SK-N-SH (cell line): ENCODE data around the gene FAM53A. TPM values are rescaled to one million over a fixed set of nuclear protein-coding genes. Genes with fewer than 3 reads are reported as not detected.

Experiments used
- CTCF ChIA-PET: fragments of 300-600, 350-600 bp; formaldehyde crosslinking; extraction: SDS; loops from one replicate; lab custom pipeline; 2021; lab: Yijun Ruan, JAX
- POLR2A ChIA-PET: fragments of 350-600 bp; sonication (Branson Sonifier 250); formaldehyde crosslinking; extraction: SDS; loops from one replicate; lab custom pipeline; 2020; ENCODE audit warnings: antibody characterized with exemption, inconsistent platforms; lab: Yijun Ruan, JAX
- DNase-seq: peaks from one replicate; pipeline ENCODE4 v3.0.0; 2012
- H2AFZ ChIP-seq: fragments of 200-600 bp; sonication (generic); 2 replicates; pipeline ENCODE4 v1.8.1; 2016; ENCODE audit warnings: antibody characterized with exemption, mild to moderate bottlenecking, low read depth
- H3F3A ChIP-seq: fragments of 200-600 bp; sonication (generic); replicated peaks from 2 replicates; pipeline ENCODE3; 2016; ENCODE audit warnings: antibody characterized with exemption, mild to moderate bottlenecking; ENCODE audit not compliant: insufficient read depth
- H3K27ac ChIP-seq, 2 experiments: fragments of 200-500 bp in 1 of 2; fragments of 200-600 bp in 1 of 2; sonication (Bioruptor generic) in 1 of 2; sonication (generic), shearing (Covaris generic) in 1 of 2; 2 replicates each; pipeline versions ENCODE4 v1.5.1 to v1.6.1; 2014 to 2016; ENCODE audit warnings: low read depth in 2 of 2, inconsistent platforms in 1 of 2, low read length in 1 of 2, mild to moderate bottlenecking in 1 of 2, mixed read lengths in 1 of 2
- H3K27me3 ChIP-seq: fragments of 200-600 bp; sonication (generic), shearing (Covaris generic); 2 replicates; pipeline ENCODE4 v1.6.1; 2016; ENCODE audit warnings: mixed run types; ENCODE audit not compliant: insufficient read depth
- H3K36me3 ChIP-seq, 2 experiments: fragments of 200-500 bp in 1 of 2; fragments of 200-600 bp in 1 of 2; sonication (Bioruptor generic) in 1 of 2; sonication (generic) in 1 of 2; replicated peaks in 1 of 2; 2 replicates each; pipeline versions ENCODE3 to v1.5.1; 2014 to 2016; ENCODE audit warnings: low read length in 1 of 2, mild to moderate bottlenecking in 1 of 2; ENCODE audit not compliant: insufficient read depth in 2 of 2, control insufficient read depth in 1 of 2
- H3K4me1 ChIP-seq, 2 experiments: fragments of 200-500 bp in 1 of 2; fragments of 200-600 bp in 1 of 2; sonication (Bioruptor generic) in 1 of 2; sonication (generic), shearing (Covaris generic) in 1 of 2; 2 replicates each; pipeline versions ENCODE4 v1.5.1 to v1.6.1; 2014 to 2016; ENCODE audit warnings: low read depth in 1 of 2, low read length in 1 of 2, mixed run types in 1 of 2; ENCODE audit not compliant: insufficient read depth in 2 of 2, control insufficient read depth in 1 of 2
- H3K4me2 ChIP-seq: fragments of 200-600 bp; sonication (generic), shearing (Covaris generic); 2 replicates; pipeline ENCODE4 v1.6.1; 2017; ENCODE audit warnings: mixed run types
- H3K4me3 ChIP-seq, 2 experiments: fragments of 200-500 bp in 1 of 2; fragments of 200-600 bp in 1 of 2; sonication (Bioruptor generic) in 1 of 2; sonication (generic), shearing (Covaris generic) in 1 of 2; 2 replicates each; pipeline versions ENCODE4 v1.5.1 to v1.8.1; 2014 to 2016; ENCODE audit warnings: low read depth in 2 of 2, inconsistent platforms in 1 of 2, low read length in 1 of 2, mild to moderate bottlenecking in 1 of 2, mixed read lengths in 1 of 2, moderate library complexity in 1 of 2
- H3K79me2 ChIP-seq: fragments of 200-600 bp; sonication (generic); 2 replicates; pipeline ENCODE4 v1.8.1; 2017; ENCODE audit warnings: mild to moderate bottlenecking; ENCODE audit not compliant: insufficient read depth
- H3K9ac ChIP-seq: fragments of 200-600 bp; sonication (generic); 2 replicates; pipeline ENCODE4 v1.6.1; 2017; ENCODE audit warnings: mixed run types
- H3K9me2 ChIP-seq: fragments of 200-600 bp; sonication (generic); 2 replicates; pipeline ENCODE4 v1.6.1; 2017; ENCODE audit warnings: mixed run types
- H3K9me3 ChIP-seq: fragments of 200-600 bp; sonication (generic); 2 replicates; pipeline ENCODE4 v1.6.1; 2017; ENCODE audit warnings: mixed run types, mild to moderate bottlenecking, moderate library complexity
- H4K20me1 ChIP-seq: fragments of 200-600 bp; sonication (generic); 2 replicates; pipeline ENCODE4 v1.6.1; 2017; ENCODE audit warnings: mild to moderate bottlenecking, mixed run types; ENCODE audit not compliant: insufficient read depth
- CHD2 ChIP-seq: fragments of 150-350 bp; IDR thresholded peaks from 2 replicates; pipeline ENCODE4 v1.6.1; 2018; ENCODE audit warnings: low read length; ENCODE audit not compliant: partially characterized antibody
- ELF1 ChIP-seq: IDR thresholded peaks from 2 replicates; pipeline ENCODE4 v1.4.0; 2012
- EP300 ChIP-seq, 2 experiments: IDR thresholded peaks; 2 replicates each; pipeline versions ENCODE4 v1.4.0 to v1.6.1; 2012; ENCODE audit warnings: borderline replicate concordance in 1 of 2, low read depth in 1 of 2, low read length in 1 of 2
- FOSL2 ChIP-seq: IDR thresholded peaks from 2 replicates; pipeline ENCODE4 v1.4.0; 2012; ENCODE audit warnings: low read depth, mild to moderate bottlenecking, moderate library complexity, borderline replicate concordance
- FOXJ3 ChIP-seq: sonication (generic); formaldehyde crosslinking; IDR thresholded peaks from 2 replicates; pipeline ENCODE4 v1.5.1; 2020; ENCODE audit warnings: mild to moderate bottlenecking, missing genetic modification reagents
- FOXM1 ChIP-seq: IDR thresholded peaks from 2 replicates; pipeline ENCODE4 v1.4.0; 2012; ENCODE audit warnings: low read depth, mild to moderate bottlenecking
- GABPA ChIP-seq: IDR thresholded peaks from 2 replicates; pipeline ENCODE4 v1.4.0; 2012; ENCODE audit warnings: low read depth, mild to moderate bottlenecking
- POLR2AphosphoS5 ChIP-seq: IDR thresholded peaks from 2 replicates; pipeline ENCODE4 v1.6.1; 2012; ENCODE audit warnings: low read depth, low read length
- RAD21 ChIP-seq: IDR thresholded peaks from 2 replicates; pipeline ENCODE4 v1.6.1; 2012; ENCODE audit warnings: mild to moderate bottlenecking, low read length
- RCOR1 ChIP-seq: fragments of 150-350 bp; IDR thresholded peaks from 2 replicates; pipeline ENCODE4 v1.6.1; 2017; ENCODE audit warnings: antibody characterized with exemption, low read length
- RXRA ChIP-seq: IDR thresholded peaks from 2 replicates; pipeline ENCODE4 v1.4.0; 2012; ENCODE audit warnings: low read depth, mild to moderate bottlenecking, borderline replicate concordance
- SMC3 ChIP-seq: IDR thresholded peaks from 2 replicates; pipeline ENCODE4 v1.6.1; 2012; ENCODE audit warnings: low read depth, low read length, improper control_type of control experiment
- WGBS: methylation state at CpG from one replicate; pipeline ENCODE4 v1.1.6; 2017; ENCODE audit warnings: low lambda C conversion rate; 5-methylcytosine and 5-hydroxymethylcytosine counted together
- polyA plus RNA-seq, 3 experiments: library from polyadenylated mRNA; depleted of rRNA; stranded (reverse); fragments of >200 nt; gene quantifications; 2 replicates each; pipeline ENCODE4 v1.2.3, GENCODE V29; 2012
- TF ChIP-seq, protein P1 (sequence below): fragments of 200-600 bp; sonication (generic); IDR thresholded peaks from 2 replicates; pipeline ENCODE4 v1.6.1; 2017; ENCODE audit warnings: antibody characterized with exemption, mild to moderate bottlenecking, moderate library complexity
- TF ChIP-seq, protein P2 (sequence below): IDR thresholded peaks from 2 replicates; pipeline ENCODE4 v1.4.0; 2012; ENCODE audit warnings: low read depth, borderline replicate concordance
- TF ChIP-seq, protein P3 (sequence below): fragments of 150-350 bp; IDR thresholded peaks from 2 replicates; pipeline ENCODE4 v1.6.1; 2017; ENCODE audit warnings: antibody characterized with exemption, low read length, low read depth, borderline replicate concordance

FAM53A gene
- polyA plus RNA-seq, 1 of the 3 experiments (the other 2 are of a cell fraction): 7.6 TPM

DNA sequence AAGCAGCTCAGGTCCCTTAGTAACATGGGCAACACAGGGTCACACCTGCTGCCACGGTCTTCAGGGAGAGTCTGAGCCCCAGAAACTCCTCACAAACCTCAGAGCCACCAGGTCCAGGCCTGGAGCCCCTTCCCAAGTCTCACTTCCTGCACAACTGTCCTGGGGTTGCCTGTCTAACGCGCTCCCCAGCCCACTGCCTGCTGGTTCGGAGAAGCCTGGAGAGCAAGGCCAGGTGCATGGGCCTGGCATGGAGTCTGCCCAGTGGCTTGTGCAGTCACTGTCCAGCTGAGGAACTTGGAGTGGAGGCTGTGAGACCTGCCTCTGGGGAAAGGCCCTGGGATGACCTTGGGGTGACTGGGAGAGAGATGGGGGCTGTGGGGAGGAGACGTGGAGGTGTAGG is 28.0 kb downstream of the FAM53A start:
- DNase-seq: no peak
- Histone ChIP-seq H3K9me2 (no peaks in the 10 kb centered on the region), H3F3A (no peaks in the 10 kb centered on the region), H3K4me1 (no peaks in the 10 kb centered on the region; a peak in 1 of 4 replicates), H4K20me1 (no peaks in the 10 kb centered on the region), H2AFZ (no peak overlapping the region), H3K79me2 (no peaks in the 10 kb centered on the region), H3K27ac (no peak overlapping the region), H3K36me3 (no peaks in the 10 kb centered on the region), H3K9me3 (no peaks in the 10 kb centered on the region), H3K27me3 (no peaks in the 10 kb centered on the region), H3K4me3 (no peak overlapping the region), H3K4me2 (no peak overlapping the region), H3K9ac (no peak overlapping the region)
- ChIA-PET POLR2A (no interaction called here), CTCF (no interaction called here)
- WGBS: 96% methylated on average over 4 of the region's 5 CpGs
- TF ChIP-seq, protein P1, sequence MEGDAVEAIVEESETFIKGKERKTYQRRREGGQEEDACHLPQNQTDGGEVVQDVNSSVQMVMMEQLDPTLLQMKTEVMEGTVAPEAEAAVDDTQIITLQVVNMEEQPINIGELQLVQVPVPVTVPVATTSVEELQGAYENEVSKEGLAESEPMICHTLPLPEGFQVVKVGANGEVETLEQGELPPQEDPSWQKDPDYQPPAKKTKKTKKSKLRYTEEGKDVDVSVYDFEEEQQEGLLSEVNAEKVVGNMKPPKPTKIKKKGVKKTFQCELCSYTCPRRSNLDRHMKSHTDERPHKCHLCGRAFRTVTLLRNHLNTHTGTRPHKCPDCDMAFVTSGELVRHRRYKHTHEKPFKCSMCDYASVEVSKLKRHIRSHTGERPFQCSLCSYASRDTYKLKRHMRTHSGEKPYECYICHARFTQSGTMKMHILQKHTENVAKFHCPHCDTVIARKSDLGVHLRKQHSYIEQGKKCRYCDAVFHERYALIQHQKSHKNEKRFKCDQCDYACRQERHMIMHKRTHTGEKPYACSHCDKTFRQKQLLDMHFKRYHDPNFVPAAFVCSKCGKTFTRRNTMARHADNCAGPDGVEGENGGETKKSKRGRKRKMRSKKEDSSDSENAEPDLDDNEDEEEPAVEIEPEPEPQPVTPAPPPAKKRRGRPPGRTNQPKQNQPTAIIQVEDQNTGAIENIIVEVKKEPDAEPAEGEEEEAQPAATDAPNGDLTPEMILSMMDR: no peak
- TF ChIP-seq RAD21: no peak
- no peak for TF ChIP-seq RCOR1
- TF ChIP-seq EP300 (IDR thresholded peaks at IDR 0.05; ENCODE audit: borderline replicate concordance in 1 of 2, low read depth in 1 of 2, low read length in 1 of 2): no peak
- no peak for TF ChIP-seq RXRA
- no peak for TF ChIP-seq SMC3
- TF ChIP-seq POLR2AphosphoS5: no peak
- no peak for TF ChIP-seq FOXM1
- TF ChIP-seq, protein P2, sequence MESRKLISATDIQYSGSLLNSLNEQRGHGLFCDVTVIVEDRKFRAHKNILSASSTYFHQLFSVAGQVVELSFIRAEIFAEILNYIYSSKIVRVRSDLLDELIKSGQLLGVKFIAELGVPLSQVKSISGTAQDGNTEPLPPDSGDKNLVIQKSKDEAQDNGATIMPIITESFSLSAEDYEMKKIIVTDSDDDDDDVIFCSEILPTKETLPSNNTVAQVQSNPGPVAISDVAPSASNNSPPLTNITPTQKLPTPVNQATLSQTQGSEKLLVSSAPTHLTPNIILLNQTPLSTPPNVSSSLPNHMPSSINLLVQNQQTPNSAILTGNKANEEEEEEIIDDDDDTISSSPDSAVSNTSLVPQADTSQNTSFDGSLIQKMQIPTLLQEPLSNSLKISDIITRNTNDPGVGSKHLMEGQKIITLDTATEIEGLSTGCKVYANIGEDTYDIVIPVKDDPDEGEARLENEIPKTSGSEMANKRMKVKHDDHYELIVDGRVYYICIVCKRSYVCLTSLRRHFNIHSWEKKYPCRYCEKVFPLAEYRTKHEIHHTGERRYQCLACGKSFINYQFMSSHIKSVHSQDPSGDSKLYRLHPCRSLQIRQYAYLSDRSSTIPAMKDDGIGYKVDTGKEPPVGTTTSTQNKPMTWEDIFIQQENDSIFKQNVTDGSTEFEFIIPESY: no peak
- TF ChIP-seq CHD2: no peak
- no peak for TF ChIP-seq FOXJ3 (CRISPR knock-in tag)
- TF ChIP-seq, protein P3, sequence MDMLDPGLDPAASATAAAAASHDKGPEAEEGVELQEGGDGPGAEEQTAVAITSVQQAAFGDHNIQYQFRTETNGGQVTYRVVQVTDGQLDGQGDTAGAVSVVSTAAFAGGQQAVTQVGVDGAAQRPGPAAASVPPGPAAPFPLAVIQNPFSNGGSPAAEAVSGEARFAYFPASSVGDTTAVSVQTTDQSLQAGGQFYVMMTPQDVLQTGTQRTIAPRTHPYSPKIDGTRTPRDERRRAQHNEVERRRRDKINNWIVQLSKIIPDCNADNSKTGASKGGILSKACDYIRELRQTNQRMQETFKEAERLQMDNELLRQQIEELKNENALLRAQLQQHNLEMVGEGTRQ: no peak
- TF ChIP-seq ELF1: no peak
- no peak for TF ChIP-seq GABPA
- TF ChIP-seq FOSL2: no peak
